ENCODE data around the gene ZNF775.

- no peak for TF ChIP-seq CTCF (IDR thresholded peaks at IDR 0.05)
- TF ChIP-seq POLR2A (IDR thresholded peaks at IDR 0.05), result no peak
These were observed 19.3 kb upstream of the ZNF775 start for GRCh38 chr7:150359622-150360362.

Measured in right lobe of liver (tissue), 4 donors.